Measurements from ENCODE around the gene CYSLTR2.

The CYSLTR2 gene

DNA sequence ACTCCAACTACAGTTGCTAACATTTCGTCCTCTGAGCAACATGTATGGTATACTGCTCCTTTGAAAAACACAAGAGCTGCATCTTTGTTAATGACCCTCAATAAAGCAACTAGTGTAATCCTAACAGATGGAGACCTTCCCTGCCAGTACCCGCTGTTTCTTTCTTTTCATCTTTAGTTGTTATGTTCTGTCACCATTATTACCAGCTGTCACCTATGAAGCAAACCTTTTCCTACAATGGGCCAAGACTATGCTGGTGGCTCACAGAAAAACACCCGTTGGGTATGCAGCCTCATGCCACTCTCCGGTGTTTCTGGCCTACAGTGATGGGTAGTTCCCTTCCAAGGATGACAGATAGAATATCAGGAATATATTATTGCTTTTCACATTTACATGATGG, 29.7 kb upstream of the CYSLTR2 start:
- TF ChIP-seq TAF1 (IDR thresholded peaks at IDR 0.05; ENCODE audit: low read depth): no peak
- TF ChIP-seq TEAD4 (IDR thresholded peaks at IDR 0.05): no peak
- TF ChIP-seq EP300 (IDR thresholded peaks at IDR 0.05; ENCODE audit: borderline replicate concordance): no peak
- TF ChIP-seq, protein P1, sequence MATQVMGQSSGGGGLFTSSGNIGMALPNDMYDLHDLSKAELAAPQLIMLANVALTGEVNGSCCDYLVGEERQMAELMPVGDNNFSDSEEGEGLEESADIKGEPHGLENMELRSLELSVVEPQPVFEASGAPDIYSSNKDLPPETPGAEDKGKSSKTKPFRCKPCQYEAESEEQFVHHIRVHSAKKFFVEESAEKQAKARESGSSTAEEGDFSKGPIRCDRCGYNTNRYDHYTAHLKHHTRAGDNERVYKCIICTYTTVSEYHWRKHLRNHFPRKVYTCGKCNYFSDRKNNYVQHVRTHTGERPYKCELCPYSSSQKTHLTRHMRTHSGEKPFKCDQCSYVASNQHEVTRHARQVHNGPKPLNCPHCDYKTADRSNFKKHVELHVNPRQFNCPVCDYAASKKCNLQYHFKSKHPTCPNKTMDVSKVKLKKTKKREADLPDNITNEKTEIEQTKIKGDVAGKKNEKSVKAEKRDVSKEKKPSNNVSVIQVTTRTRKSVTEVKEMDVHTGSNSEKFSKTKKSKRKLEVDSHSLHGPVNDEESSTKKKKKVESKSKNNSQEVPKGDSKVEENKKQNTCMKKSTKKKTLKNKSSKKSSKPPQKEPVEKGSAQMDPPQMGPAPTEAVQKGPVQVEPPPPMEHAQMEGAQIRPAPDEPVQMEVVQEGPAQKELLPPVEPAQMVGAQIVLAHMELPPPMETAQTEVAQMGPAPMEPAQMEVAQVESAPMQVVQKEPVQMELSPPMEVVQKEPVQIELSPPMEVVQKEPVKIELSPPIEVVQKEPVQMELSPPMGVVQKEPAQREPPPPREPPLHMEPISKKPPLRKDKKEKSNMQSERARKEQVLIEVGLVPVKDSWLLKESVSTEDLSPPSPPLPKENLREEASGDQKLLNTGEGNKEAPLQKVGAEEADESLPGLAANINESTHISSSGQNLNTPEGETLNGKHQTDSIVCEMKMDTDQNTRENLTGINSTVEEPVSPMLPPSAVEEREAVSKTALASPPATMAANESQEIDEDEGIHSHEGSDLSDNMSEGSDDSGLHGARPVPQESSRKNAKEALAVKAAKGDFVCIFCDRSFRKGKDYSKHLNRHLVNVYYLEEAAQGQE (IDR thresholded peaks at IDR 0.05; ENCODE audit: low read depth): no peak
- TF ChIP-seq TCF12 (IDR thresholded peaks at IDR 0.05; ENCODE audit: low read depth): no peak
- TF ChIP-seq FOXM1 (IDR thresholded peaks at IDR 0.05; ENCODE audit: borderline replicate concordance, low read depth): no peak
- TF ChIP-seq YY1 (IDR thresholded peaks at IDR 0.05; ENCODE audit: low read depth): no peak
- TF ChIP-seq, protein P2, sequence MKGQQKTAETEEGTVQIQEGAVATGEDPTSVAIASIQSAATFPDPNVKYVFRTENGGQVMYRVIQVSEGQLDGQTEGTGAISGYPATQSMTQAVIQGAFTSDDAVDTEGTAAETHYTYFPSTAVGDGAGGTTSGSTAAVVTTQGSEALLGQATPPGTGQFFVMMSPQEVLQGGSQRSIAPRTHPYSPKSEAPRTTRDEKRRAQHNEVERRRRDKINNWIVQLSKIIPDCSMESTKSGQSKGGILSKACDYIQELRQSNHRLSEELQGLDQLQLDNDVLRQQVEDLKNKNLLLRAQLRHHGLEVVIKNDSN (IDR thresholded peaks at IDR 0.05): no peak
- no peak for TF ChIP-seq ZBTB7A (IDR thresholded peaks at IDR 0.05; ENCODE audit: low read depth)
- TF ChIP-seq CREB1 (IDR thresholded peaks at IDR 0.05; ENCODE audit: low read depth): no peak
- TF ChIP-seq NFIC (IDR thresholded peaks at IDR 0.05): no peak
- TF ChIP-seq RAD21 (IDR thresholded peaks at IDR 0.05; ENCODE audit: low read depth): no peak
- TF ChIP-seq, protein P3, sequence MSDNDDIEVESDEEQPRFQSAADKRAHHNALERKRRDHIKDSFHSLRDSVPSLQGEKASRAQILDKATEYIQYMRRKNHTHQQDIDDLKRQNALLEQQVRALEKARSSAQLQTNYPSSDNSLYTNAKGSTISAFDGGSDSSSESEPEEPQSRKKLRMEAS (IDR thresholded peaks at IDR 0.05): no peak
- TF ChIP-seq EGR1 (IDR thresholded peaks at IDR 0.05): no peak
- no peak for TF ChIP-seq CEBPB (IDR thresholded peaks at IDR 0.05)

DNA sequence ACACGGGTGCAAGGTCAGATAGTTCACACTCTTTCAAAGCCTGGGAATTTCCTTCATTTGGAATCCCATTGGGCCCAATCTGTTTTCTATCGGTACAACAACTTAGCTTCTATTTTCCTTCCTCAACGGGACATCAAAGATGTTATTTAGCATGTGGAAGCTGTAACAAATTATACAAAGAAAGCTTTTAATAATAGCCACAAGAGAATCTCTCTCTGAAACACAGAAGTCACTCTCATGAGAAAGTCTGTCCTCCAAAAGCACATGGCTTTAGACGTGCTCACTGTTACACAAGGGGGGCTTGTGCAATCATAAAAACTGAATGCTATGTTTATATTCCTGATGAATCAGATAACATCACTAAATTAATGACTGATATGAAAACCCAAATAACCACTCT, 28.9 kb upstream of the CYSLTR2 start:
- TF ChIP-seq, protein P2 (IDR thresholded peaks at IDR 0.05): no peak
- TF ChIP-seq TEAD4 (IDR thresholded peaks at IDR 0.05) (no peak), TAF1 (IDR thresholded peaks at IDR 0.05; ENCODE audit: low read depth) (no peak), ZBTB7A (IDR thresholded peaks at IDR 0.05; ENCODE audit: low read depth) (no peak), EP300 (IDR thresholded peaks at IDR 0.05; ENCODE audit: borderline replicate concordance) (no peak), CREB1 (IDR thresholded peaks at IDR 0.05; ENCODE audit: low read depth) (no peak), RAD21 (IDR thresholded peaks at IDR 0.05; ENCODE audit: low read depth) (no peak)
- TF ChIP-seq, protein P1 (IDR thresholded peaks at IDR 0.05; ENCODE audit: low read depth): no peak

DNA sequence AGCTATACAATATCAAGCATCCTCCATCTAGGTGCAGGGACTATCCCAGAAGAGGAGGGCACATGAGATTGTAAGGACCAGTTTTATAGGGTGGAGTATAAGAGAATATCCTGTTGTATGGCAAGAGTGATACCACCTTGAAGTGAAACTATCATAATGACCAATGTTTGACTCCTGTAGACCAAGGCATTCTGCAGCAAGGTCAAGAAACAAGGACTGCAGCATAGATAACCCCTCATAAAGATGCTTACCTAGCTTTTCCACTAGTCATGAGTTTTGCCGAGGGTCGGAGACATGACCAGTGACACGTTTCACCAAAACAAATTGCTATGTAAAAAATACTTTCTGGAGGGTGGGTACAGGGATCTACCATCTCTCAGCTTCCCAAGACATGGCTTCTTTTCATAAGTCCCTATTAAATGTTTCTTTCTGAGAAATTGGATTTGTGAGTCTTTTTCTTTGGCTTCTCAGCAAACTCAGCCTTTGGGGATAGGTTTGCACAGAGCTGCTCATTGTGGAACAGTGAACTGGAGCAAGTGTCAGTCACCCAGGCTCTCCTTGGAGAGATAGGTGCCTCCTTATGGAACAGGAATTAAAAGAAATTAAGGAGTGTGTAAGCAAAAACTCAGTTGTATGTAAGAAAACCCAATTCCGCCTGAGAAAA, 28.2 kb upstream of the CYSLTR2 start:
- TF ChIP-seq ZBTB7A (IDR thresholded peaks at IDR 0.05; ENCODE audit: low read depth): no peak
- TF ChIP-seq TAF1 (IDR thresholded peaks at IDR 0.05; ENCODE audit: low read depth): no peak
- TF ChIP-seq EP300 (IDR thresholded peaks at IDR 0.05; ENCODE audit: borderline replicate concordance): no peak
- no peak for TF ChIP-seq TCF12 (IDR thresholded peaks at IDR 0.05; ENCODE audit: low read depth)
- TF ChIP-seq, protein P3 (IDR thresholded peaks at IDR 0.05): no peak
- no peak for TF ChIP-seq CEBPB (IDR thresholded peaks at IDR 0.05)
- TF ChIP-seq TEAD4 (IDR thresholded peaks at IDR 0.05): no peak
- TF ChIP-seq, protein P2 (IDR thresholded peaks at IDR 0.05): no peak
- no peak for TF ChIP-seq NFIC (IDR thresholded peaks at IDR 0.05)
- TF ChIP-seq, protein P1 (IDR thresholded peaks at IDR 0.05; ENCODE audit: low read depth): no peak
- no peak for TF ChIP-seq YY1 (IDR thresholded peaks at IDR 0.05; ENCODE audit: low read depth)
- TF ChIP-seq RAD21 (IDR thresholded peaks at IDR 0.05; ENCODE audit: low read depth): no peak
- TF ChIP-seq EGR1 (IDR thresholded peaks at IDR 0.05): no peak
- TF ChIP-seq CREB1 (IDR thresholded peaks at IDR 0.05; ENCODE audit: low read depth): no peak
- no peak for TF ChIP-seq FOXM1 (IDR thresholded peaks at IDR 0.05; ENCODE audit: borderline replicate concordance, low read depth)

DNA sequence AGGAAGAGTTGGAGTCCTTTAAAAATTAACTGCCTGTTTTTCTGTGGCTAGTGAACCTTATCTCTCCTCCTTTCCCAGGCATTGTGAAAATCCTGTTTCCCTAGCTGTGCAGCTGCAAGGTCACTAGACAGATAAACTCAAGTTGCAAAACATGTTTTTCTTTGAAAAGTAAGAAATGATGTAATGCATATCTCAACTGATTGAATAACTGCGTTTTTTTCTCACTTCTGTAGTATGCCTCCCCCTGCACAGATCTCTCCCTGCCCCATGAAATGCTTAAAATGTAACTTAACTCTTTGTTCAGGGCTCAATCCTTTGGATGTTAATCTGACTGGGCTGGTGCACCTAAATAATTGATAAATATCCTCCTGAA, 27.7 kb upstream of the CYSLTR2 start:
- TF ChIP-seq TCF12 (IDR thresholded peaks at IDR 0.05; ENCODE audit: low read depth) (no peak), FOXM1 (IDR thresholded peaks at IDR 0.05; ENCODE audit: borderline replicate concordance, low read depth) (peak; percentile 12; the same call in 1 of the 2 replicates)
